HEK293 (cell line): Measurements from ENCODE around the gene TMA7B.

Experiments
- CTCF ChIA-PET: fragments of 350-600 bp; formaldehyde crosslinking; extraction: SDS; loops from one replicate; lab custom pipeline; 2021; ENCODE audit warnings: antibody characterized with exemption; lab: Yijun Ruan, JAX
- POLR2A ChIA-PET: fragments of 300-600 bp; formaldehyde crosslinking; extraction: SDS; loops from one replicate; lab custom pipeline; 2020; ENCODE audit warnings: antibody characterized with exemption, inconsistent platforms; lab: Yijun Ruan, JAX
- H3K27ac ChIP-seq: fragments of 200-500 bp; sonication (Bioruptor generic); 2 replicates; pipeline ENCODE4 v1.5.1; 2014; ENCODE audit warnings: low read depth, low read length, control low read depth, inconsistent platforms; ENCODE audit errors: extremely low read depth
- H3K36me3 ChIP-seq, 2 experiments: fragments of 200-500 bp in 1 of 2; sonication (Bioruptor generic) in 1 of 2; 1 replicate in 1 of 2; 2 replicates in 1 of 2; pipeline ENCODE4 v1.5.1; 2014 to 2017; ENCODE audit warnings: inconsistent platforms in 2 of 2, low read length in 2 of 2; ENCODE audit not compliant: control insufficient read depth in 2 of 2, insufficient read depth in 1 of 2
- H3K4me1 ChIP-seq: fragments of 200-500 bp; sonication (Bioruptor generic); 2 replicates; pipeline ENCODE4 v1.5.1; 2014; ENCODE audit warnings: mild to moderate bottlenecking, low read length, inconsistent platforms; ENCODE audit not compliant: control insufficient read depth, insufficient read depth
- H3K4me3 ChIP-seq: 2 replicates; pipeline ENCODE4 v1.5.1; 2011; ENCODE audit warnings: low read depth, mild to moderate bottlenecking, control low read depth, low read length, moderate library complexity
- H3K9me3 ChIP-seq: fragments of 200-500 bp; sonication (Bioruptor generic); 2 replicates; pipeline ENCODE4 v1.5.1; 2014; ENCODE audit warnings: low read depth, low read length, inconsistent platforms; ENCODE audit not compliant: control insufficient read depth, insufficient read depth
- BCL11B ChIP-seq: fragments of 450-650 bp; formaldehyde crosslinking; IDR thresholded peaks from 2 replicates; pipeline ENCODE4 v1.5.1; 2016; ENCODE audit warnings: low read depth, missing biosample characterization, missing genetic modification characterization
- GFI1B ChIP-seq: fragments of 450-650 bp; formaldehyde crosslinking; IDR thresholded peaks from 2 replicates; pipeline ENCODE4 v1.5.1; 2016; ENCODE audit warnings: missing biosample characterization, missing genetic modification characterization
- HOXA7 ChIP-seq: sonication (generic); formaldehyde crosslinking; IDR thresholded peaks from 2 replicates; pipeline ENCODE4 v1.8.1; 2022; ENCODE audit warnings: missing genetic modification reagents, borderline replicate concordance
- ZFP37 ChIP-seq: fragments of 450-650 bp; formaldehyde crosslinking; IDR thresholded peaks from 2 replicates; pipeline ENCODE4 v1.5.1; 2016; ENCODE audit warnings: missing biosample characterization, missing genetic modification characterization
- ZIC2 ChIP-seq: fragments of 450-650 bp; formaldehyde crosslinking; IDR thresholded peaks from 2 replicates; pipeline ENCODE4 v1.5.1; 2016; ENCODE audit warnings: missing biosample characterization, missing genetic modification characterization
- ZNF121 ChIP-seq: fragments of 450-650 bp; formaldehyde crosslinking; IDR thresholded peaks from 2 replicates; pipeline ENCODE4 v1.5.1; 2016; ENCODE audit warnings: missing biosample characterization, missing genetic modification characterization
- ZNF155 ChIP-seq: fragments of 450-650 bp; formaldehyde crosslinking; IDR thresholded peaks from 2 replicates; pipeline ENCODE4 v1.5.1; 2016; ENCODE audit warnings: missing biosample characterization, missing genetic modification characterization
- ZNF202 ChIP-seq: fragments of 450-650 bp; formaldehyde crosslinking; IDR thresholded peaks from 2 replicates; pipeline ENCODE4 v1.5.1; 2016; ENCODE audit warnings: missing biosample characterization, missing genetic modification characterization, borderline replicate concordance
- ZNF211 ChIP-seq: fragments of 450-650 bp; formaldehyde crosslinking; IDR thresholded peaks from 2 replicates; pipeline ENCODE4 v1.5.1; 2016; ENCODE audit warnings: low read depth, missing biosample characterization, missing genetic modification characterization
- ZNF223 ChIP-seq: fragments of 450-650 bp; formaldehyde crosslinking; IDR thresholded peaks from 2 replicates; pipeline ENCODE4 v1.5.1; 2016; ENCODE audit warnings: missing biosample characterization, missing genetic modification characterization
- ZNF266 ChIP-seq: fragments of 450-650 bp; formaldehyde crosslinking; IDR thresholded peaks from 2 replicates; pipeline ENCODE4 v1.5.1; 2016; ENCODE audit warnings: missing biosample characterization, missing genetic modification characterization, low read depth
- ZNF423 ChIP-seq: fragments of 450-650 bp; formaldehyde crosslinking; IDR thresholded peaks from 2 replicates; pipeline ENCODE4 v1.5.1; 2016; ENCODE audit warnings: missing biosample characterization, missing genetic modification characterization
- ZNF473 ChIP-seq: fragments of 450-650 bp; formaldehyde crosslinking; IDR thresholded peaks from 2 replicates; pipeline ENCODE4 v1.5.1; 2017; ENCODE audit warnings: missing biosample characterization, missing genetic modification characterization
- ZNF555 ChIP-seq: fragments of 450-650 bp; formaldehyde crosslinking; conservative IDR thresholded peaks from 2 replicates; pipeline ENCODE4 v1.5.1; 2017; ENCODE audit warnings: missing biosample characterization, mild to moderate bottlenecking, missing genetic modification characterization, inconsistent platforms
- ZNF658 ChIP-seq: fragments of 450-650 bp; formaldehyde crosslinking; IDR thresholded peaks from 2 replicates; pipeline ENCODE4; 2016; ENCODE audit warnings: missing biosample characterization, missing genetic modification characterization
- ZNF701 ChIP-seq: fragments of 450-650 bp; formaldehyde crosslinking; IDR thresholded peaks from 2 replicates; pipeline ENCODE4 v1.5.1; 2016; ENCODE audit warnings: missing biosample characterization, missing genetic modification characterization
- ZNF707 ChIP-seq: fragments of 450-650 bp; formaldehyde crosslinking; IDR thresholded peaks from 2 replicates; pipeline ENCODE4 v1.5.1; 2016; ENCODE audit warnings: missing biosample characterization, missing genetic modification characterization
- TF ChIP-seq, protein P1 (sequence below): fragments of 450-650 bp; formaldehyde crosslinking; IDR thresholded peaks from 2 replicates; pipeline ENCODE4 v1.5.1; 2016; ENCODE audit warnings: missing biosample characterization, missing genetic modification characterization, borderline replicate concordance
- TF ChIP-seq, protein P2 (sequence below): fragments of 450-650 bp; formaldehyde crosslinking; IDR thresholded peaks from 2 replicates; pipeline ENCODE4 v1.5.1; 2016; ENCODE audit warnings: missing biosample characterization, missing genetic modification characterization
- TF ChIP-seq, protein P3 (sequence below): fragments of 450-650 bp; formaldehyde crosslinking; IDR thresholded peaks from 2 replicates; pipeline ENCODE4 v1.5.1; 2016; ENCODE audit warnings: missing biosample characterization, missing genetic modification characterization

Gene TMA7B

DNA sequence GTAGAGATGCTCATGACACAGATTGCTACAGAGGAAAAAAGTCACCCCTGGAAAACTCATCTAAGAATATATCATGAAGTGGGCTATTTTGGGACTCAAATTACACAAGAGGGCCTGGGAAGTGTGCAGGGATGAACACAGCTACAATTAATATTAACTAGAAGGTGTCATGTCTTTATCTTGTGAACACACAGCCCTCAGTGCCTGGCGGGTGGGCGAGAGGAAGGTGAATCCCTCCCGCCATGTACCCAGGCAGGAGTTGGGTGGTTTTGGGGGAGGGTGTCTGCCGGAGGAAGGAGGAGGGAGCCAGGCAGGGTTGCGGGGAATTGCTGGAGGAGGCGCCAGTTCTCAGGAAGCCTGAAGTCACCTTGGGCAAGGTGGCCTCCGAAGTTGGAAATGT is 29.4 kb downstream of the TMA7B start (continued):
- no peak for TF ChIP-seq ZIC2

DNA sequence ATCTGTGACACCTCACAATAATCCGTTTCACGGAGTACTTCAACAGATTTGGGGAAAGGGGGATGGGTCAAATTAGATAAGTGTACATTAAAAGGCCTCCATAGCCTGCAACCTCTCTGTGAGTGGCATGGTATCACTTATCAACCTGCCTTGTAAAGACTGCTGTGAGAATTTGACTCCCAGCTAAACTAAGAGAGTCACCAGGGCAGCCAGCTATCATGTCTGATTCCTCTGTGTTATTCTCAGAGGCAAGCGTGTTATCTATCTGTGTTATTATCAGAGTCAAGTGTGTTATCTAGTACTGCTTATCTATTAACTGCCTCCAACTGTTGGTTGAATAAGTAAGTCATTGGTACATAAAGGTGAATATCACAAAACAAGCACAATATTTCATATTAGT is 30.5 kb downstream of the TMA7B start:
- no peaks in the 10 kb centered on the region for H3K9me3 ChIP-seq
- no peak overlapping the region for H3K4me3 ChIP-seq
- TF ChIP-seq ZNF266 (tag by site-specific recombination): no peak
- no peak for TF ChIP-seq ZNF701
- TF ChIP-seq ZNF707 (tag by site-specific recombination): no peak
- TF ChIP-seq, protein P1, sequence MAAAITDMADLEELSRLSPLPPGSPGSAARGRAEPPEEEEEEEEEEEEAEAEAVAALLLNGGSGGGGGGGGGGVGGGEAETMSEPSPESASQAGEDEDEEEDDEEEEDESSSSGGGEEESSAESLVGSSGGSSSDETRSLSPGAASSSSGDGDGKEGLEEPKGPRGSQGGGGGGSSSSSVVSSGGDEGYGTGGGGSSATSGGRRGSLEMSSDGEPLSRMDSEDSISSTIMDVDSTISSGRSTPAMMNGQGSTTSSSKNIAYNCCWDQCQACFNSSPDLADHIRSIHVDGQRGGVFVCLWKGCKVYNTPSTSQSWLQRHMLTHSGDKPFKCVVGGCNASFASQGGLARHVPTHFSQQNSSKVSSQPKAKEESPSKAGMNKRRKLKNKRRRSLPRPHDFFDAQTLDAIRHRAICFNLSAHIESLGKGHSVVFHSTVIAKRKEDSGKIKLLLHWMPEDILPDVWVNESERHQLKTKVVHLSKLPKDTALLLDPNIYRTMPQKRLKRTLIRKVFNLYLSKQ: no peak
- TF ChIP-seq GFI1B (tag by site-specific recombination): no peak
- TF ChIP-seq ZNF423 (tag by site-specific recombination): no peak
- TF ChIP-seq ZNF658 (tag by site-specific recombination): no peak
- no peak for TF ChIP-seq ZNF555 (tag by site-specific recombination)
- no peak for TF ChIP-seq BCL11B
- TF ChIP-seq, protein P2, sequence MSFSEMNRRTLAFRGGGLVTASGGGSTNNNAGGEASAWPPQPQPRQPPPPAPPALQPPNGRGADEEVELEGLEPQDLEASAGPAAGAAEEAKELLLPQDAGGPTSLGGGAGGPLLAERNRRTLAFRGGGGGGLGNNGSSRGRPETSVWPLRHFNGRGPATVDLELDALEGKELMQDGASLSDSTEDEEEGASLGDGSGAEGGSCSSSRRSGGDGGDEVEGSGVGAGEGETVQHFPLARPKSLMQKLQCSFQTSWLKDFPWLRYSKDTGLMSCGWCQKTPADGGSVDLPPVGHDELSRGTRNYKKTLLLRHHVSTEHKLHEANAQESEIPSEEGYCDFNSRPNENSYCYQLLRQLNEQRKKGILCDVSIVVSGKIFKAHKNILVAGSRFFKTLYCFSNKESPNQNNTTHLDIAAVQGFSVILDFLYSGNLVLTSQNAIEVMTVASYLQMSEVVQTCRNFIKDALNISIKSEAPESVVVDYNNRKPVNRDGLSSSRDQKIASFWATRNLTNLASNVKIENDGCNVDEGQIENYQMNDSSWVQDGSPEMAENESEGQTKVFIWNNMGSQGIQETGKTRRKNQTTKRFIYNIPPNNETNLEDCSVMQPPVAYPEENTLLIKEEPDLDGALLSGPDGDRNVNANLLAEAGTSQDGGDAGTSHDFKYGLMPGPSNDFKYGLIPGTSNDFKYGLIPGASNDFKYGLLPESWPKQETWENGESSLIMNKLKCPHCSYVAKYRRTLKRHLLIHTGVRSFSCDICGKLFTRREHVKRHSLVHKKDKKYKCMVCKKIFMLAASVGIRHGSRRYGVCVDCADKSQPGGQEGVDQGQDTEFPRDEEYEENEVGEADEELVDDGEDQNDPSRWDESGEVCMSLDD (tag by site-specific recombination): no peak
- no peak for TF ChIP-seq ZNF121 (tag by site-specific recombination)
- TF ChIP-seq ZNF211: no peak
- TF ChIP-seq HOXA7: no peak
- no peak for TF ChIP-seq ZNF202
- TF ChIP-seq, protein P3, sequence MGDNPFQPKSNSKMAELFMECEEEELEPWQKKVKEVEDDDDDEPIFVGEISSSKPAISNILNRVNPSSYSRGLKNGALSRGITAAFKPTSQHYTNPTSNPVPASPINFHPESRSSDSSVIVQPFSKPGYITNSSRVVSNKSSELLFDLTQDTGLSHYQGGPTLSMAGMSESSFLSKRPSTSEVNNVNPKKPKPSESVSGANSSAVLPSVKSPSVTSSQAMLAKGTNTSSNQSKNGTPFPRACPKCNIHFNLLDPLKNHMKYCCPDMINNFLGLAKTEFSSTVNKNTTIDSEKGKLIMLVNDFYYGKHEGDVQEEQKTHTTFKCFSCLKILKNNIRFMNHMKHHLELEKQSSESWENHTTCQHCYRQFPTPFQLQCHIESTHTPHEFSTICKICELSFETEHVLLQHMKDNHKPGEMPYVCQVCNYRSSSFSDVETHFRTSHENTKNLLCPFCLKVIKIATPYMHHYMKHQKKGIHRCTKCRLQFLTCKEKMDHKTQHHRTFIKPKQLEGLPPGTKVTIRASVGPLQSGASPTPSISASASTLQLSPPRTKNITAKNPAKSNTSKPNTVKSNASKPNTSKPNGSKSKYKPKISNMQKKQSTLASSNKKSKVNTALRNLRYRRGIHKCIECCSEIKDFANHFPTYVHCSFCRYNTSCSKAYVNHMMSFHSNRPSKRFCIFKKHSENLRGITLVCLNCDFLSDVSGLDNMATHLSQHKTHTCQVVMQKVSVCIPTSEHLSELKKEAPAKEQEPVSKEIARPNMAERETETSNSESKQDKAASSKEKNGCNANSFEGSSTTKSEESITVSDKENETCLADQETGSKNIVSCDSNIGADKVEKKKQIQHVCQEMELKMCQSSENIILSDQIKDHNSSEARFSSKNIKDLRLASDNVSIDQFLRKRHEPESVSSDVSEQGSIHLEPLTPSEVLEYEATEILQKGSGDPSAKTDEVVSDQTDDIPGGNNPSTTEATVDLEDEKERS (tag by site-specific recombination): no peak
- no peak for TF ChIP-seq ZNF223 (tag by site-specific recombination)
- TF ChIP-seq ZFP37: no peak
- TF ChIP-seq ZNF473 (tag by site-specific recombination): no peak
- TF ChIP-seq ZNF155: no peak
- TF ChIP-seq, all 188 proteins: peak for 0
- ChIA-PET POLR2A (no interaction called here), CTCF (interaction anchor here (1.0 kb wide), 1 partner anchor 11 kb away, joined by 3 read pairs; no protein-coding TSS in a partner anchor)
- H3K4me1 ChIP-seq: no peaks in the 10 kb centered on the region
- no peak overlapping the region for H3K27ac ChIP-seq
- no peaks in the 10 kb centered on the region for H3K36me3 ChIP-seq
